Measurements from ENCODE around the gene SLC44A5. TPM values are rescaled to one million over a fixed set of nuclear protein-coding genes. Genes with fewer than 3 reads are reported as not detected.

SLC44A5 gene
- total RNA-seq, 1 donor from 2014 or later = 0.60 TPM

- ATAC-seq = no peak
Observed at GRCh38 chr1:75171876-75172275, 439.0 kb downstream of the SLC44A5 start.

DNA sequence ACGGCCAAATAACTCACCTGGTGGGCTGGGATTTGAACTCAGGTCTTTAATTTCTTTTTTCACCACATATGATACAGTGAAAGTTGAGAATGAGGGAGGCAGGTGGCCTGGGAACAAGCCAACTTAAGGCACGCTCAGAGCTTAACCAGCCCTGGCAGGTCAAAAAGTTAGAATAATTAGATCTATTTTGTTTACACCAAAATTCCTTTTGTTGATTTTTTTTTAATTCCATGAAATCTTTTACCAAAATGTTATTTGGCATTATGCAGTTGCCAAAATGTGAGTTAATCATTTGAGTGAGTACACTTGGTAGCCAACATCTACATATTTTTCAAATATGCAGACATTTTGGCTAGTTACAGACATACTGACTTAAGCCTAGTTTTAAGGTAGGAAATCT is 439.9 kb downstream of the SLC44A5 start:
- ATAC-seq = no peak

DNA sequence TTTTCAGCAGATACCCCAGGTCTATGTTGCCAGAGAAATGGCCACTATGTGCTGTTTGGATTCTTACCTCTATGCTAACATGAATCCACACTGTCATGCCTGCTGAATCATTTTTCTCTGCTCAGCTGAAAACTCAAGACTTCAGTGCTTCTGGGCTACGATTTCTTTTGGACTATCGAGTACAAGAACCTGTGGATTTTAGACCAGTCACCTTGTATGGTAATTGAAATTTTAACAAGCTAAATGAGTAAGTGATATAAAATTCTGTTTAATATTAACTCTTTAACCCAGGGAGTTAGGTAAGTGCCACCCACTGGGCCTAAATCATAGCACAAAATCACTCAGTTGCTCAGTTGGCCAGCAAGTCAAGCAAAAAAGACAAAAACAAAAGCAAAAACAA is 440.9 kb downstream of the SLC44A5 start:
- no peak for ATAC-seq

DNA sequence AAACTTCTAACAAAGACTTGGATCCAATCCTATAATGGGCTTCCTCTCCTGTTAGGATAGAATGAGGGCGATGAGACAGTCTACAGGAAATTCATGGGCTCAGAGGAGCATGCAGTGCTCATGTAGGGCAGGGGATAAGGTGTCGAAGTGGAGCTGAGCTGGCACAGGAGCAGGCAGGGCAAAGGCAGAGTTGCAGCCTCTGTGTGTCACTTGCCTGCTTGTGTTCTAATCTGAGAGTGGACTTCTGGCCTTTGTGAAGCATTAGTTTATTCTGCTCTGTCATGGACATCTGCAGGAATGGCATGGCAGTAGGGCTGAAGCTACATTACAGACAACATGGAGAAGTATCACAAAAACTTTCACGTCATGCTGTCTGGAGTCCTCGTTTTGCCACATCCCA is 444.1 kb downstream of the SLC44A5 start:
- no peak for ATAC-seq

DNA sequence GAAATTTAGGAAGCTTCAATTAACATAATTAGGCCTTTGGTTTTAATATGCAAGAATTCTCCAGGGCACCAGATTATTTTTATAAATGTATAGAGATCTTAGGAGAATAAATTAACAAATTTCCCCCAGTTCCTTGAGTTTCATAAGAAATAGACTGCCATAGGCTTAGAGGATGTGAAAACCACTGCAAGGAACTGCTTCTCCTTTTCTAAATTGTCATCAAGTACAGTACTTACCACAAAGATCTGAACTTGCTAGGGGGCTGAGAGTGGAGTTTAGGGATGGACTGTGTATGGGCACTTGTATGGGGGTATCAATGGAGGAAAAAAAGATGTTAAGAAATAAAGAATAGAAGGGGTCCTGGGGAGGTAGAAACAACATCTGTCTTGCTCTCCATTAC is 445.6 kb downstream of the SLC44A5 start:
- no peak for ATAC-seq

- no peak for ATAC-seq
Observed at GRCh38 chr1:75159154-75159553, 451.8 kb downstream of the SLC44A5 start.

Other genes starting within 250 kb of the SLC44A5 start
- gene ACADM, start 113.6 kb upstream of the SLC44A5 start, total RNA-seq = 39.8 TPM
- 38.8 TPM for gene RABGGTB, start 175.1 kb upstream of the SLC44A5 start, total RNA-seq
- 0.36 TPM for gene MSH4, start 185.8 kb upstream of the SLC44A5 start, total RNA-seq